Erythroblast (primary cell): ENCODE results near the gene TGFA.

Source experiments
- GATA1 ChIP-seq: IDR thresholded peaks from 2 replicates; pipeline ENCODE4 v1.6.1; 2011; ENCODE audit warnings: low read depth, mild to moderate bottlenecking, control low read depth, low read length, moderate library complexity
- POLR2A ChIP-seq: IDR thresholded peaks from 2 replicates; pipeline ENCODE4 v1.6.1; 2011; ENCODE audit warnings: mild to moderate bottlenecking, low read length

GRCh38 chr2:70440621-70441020 is 113.0 kb downstream of the TGFA start:
- TF ChIP-seq POLR2A (no peak), GATA1 (no peak)
